Uterus (tissue), 4 donors: ENCODE measurements around the gene INKA1. TPM values are rescaled to one million over a fixed set of nuclear protein-coding genes. Genes with fewer than 3 reads are reported as not detected.
A peak's percentile ranks its signal among the peaks of the same experiment; 100 is the strongest.

Source experiments
- DNase-seq, 2 donors: peaks; one replicate each; pipeline ENCODE4 v3.0.0-alpha.2; 2019 to 2020
- H3K27ac ChIP-seq, 2 donors: fragments of 200-600 bp; sonication (generic); 1 replicate in 1 of 2; 2 replicates in 1 of 2; pipeline ENCODE4 v1.5.1; 2016 to 2018
- H3K27me3 ChIP-seq, 2 donors: fragments of 200-600 bp; sonication (generic); one replicate each; pipeline ENCODE4 v1.5.1; 2018 to 2019; ENCODE audit warnings: control low read depth in 1 of 2
- H3K36me3 ChIP-seq, 2 donors: fragments of 200-600 bp; sonication (generic); one replicate each; pipeline ENCODE4 v1.5.1; 2019; ENCODE audit warnings: control low read depth in 1 of 2
- H3K4me1 ChIP-seq, 2 donors: fragments of 200-600 bp; sonication (generic); one replicate each; pipeline ENCODE4 v1.5.1; 2018 to 2019; ENCODE audit warnings: control low read depth in 1 of 2
- H3K4me3 ChIP-seq, 2 donors: fragments of 200-600 bp; sonication (generic); 1 replicate in 1 of 2; 2 replicates in 1 of 2; pipeline ENCODE4 v1.5.1; 2018 to 2019; ENCODE audit warnings: mild to moderate bottlenecking in 1 of 2
- H3K9me3 ChIP-seq, 2 donors: fragments of 200-600 bp; sonication (generic); one replicate each; pipeline ENCODE4 v1.5.1; 2019; ENCODE audit warnings: control low read depth in 1 of 2
- POLR2A ChIP-seq, 2 donors: fragments of 450-650 bp; IDR thresholded peaks; one replicate each; pipeline ENCODE4 v1.6.1; 2016; ENCODE audit warnings: antibody characterized with exemption in 2 of 2, mild to moderate bottlenecking in 1 of 2, moderate library complexity in 1 of 2
- intact Hi-C: fragments of 100-400 bp; cut with DNase I; formaldehyde crosslinking; loops from one replicate; pipeline ENCODE4 v1.15.1; 2023; ENCODE audit warnings: low total_unique reads
- total RNA-seq, 4 donors: library from RNA; depleted of rRNA in 3 of 4; stranded (reverse); fragments of >200 nt in 3 of 4; gene quantifications; one replicate each; pipeline versions ENCODE4 v1.1.0 to v1.2.4, GENCODE V29; 2014 to 2023
- TF ChIP-seq, protein P1 (sequence below), 4 experiments: fragments of 200-600 bp in 2 of 4; fragments of 450-650 bp in 2 of 4; sonication (generic) in 2 of 4; IDR thresholded peaks; one replicate each; pipeline ENCODE4 v1.5.1; 2016 to 2019; ENCODE audit warnings: antibody characterized with exemption in 4 of 4, mild to moderate bottlenecking in 2 of 4, moderate library complexity in 1 of 4
- donor health status: DM: yes; HTN: yes; CAD: no.

The INKA1 gene
- total RNA-seq, 4 donors from 2014 or later, result 3.1 to 16.7 (median 6.6) TPM

DNA sequence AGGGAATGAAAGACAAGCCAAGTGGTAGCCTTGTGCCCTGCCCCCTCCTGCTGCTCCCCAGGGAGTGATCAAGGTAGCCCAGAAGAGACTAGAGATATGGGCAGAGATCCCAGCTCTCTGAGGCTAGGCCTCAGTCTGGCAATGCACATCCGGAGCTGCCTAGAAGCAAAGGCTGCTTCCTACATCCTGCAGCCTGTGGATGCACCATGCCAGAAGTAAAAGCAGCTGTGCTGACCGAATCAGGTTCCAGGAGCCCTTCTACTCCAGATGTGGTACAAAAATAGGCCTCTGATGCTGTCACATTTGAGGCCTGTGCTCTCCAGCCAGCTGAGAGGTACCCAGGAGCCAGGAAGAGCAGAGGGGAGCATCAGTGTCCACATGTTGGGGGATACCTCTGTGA lies 37.3 kb downstream of the INKA1 start:
- H3K4me3 ChIP-seq, result no peak overlapping the region
- intact Hi-C loops, result no loop called here

DNA sequence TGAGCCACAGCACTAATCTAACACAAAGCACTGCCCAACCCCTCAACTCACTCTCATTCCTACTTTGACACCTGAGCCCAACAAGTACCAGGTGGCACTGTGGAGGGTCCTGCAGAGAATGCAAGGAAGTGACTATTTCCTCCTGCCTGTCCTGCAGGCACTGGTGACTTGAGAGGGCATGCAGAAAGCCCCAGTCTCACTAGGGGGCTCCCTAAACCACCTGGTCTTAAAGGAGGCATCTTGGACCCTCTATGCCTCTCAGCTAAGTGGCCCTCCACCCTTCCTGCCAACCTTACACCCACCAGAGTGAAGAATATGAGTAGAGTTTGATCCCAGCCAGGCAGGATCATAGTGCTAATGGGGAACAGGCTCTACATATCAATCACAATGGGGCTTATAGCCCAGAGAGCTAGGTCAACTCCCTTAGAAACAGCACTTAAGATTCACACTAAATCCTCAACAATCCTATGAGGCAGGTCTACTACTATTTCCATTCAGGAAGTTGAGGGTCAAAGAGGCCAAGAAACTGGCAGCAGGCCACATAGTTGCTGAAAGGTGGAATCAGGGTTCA lies 38.1 kb downstream of the INKA1 start:
- intact Hi-C loops, result no loop called here
- Histone ChIP-seq H3K4me1 (no peaks in the 10 kb centered on the region), H3K36me3 (no peaks in the 10 kb centered on the region), H3K4me3 (no peak overlapping the region), H3K27ac (no peak overlapping the region), H3K27me3 (no peaks in the 10 kb centered on the region), H3K9me3 (no peaks in the 10 kb centered on the region)
- TF ChIP-seq POLR2A (IDR thresholded peaks at IDR 0.05), result no peak
- TF ChIP-seq, protein P1, sequence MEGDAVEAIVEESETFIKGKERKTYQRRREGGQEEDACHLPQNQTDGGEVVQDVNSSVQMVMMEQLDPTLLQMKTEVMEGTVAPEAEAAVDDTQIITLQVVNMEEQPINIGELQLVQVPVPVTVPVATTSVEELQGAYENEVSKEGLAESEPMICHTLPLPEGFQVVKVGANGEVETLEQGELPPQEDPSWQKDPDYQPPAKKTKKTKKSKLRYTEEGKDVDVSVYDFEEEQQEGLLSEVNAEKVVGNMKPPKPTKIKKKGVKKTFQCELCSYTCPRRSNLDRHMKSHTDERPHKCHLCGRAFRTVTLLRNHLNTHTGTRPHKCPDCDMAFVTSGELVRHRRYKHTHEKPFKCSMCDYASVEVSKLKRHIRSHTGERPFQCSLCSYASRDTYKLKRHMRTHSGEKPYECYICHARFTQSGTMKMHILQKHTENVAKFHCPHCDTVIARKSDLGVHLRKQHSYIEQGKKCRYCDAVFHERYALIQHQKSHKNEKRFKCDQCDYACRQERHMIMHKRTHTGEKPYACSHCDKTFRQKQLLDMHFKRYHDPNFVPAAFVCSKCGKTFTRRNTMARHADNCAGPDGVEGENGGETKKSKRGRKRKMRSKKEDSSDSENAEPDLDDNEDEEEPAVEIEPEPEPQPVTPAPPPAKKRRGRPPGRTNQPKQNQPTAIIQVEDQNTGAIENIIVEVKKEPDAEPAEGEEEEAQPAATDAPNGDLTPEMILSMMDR (IDR thresholded peaks at IDR 0.05), result no peak
- DNase-seq, result no peak

More for the DNA sequence above, 37.3 kb downstream of the INKA1 start:
- TF ChIP-seq, protein P1 (IDR thresholded peaks at IDR 0.05), result no peak
- TF ChIP-seq POLR2A (IDR thresholded peaks at IDR 0.05), result no peak
- Histone ChIP-seq H3K27ac (no peak overlapping the region), H3K9me3 (no peaks in the 10 kb centered on the region), H3K36me3 (no peaks in the 10 kb centered on the region), H3K4me1 (no peaks in the 10 kb centered on the region), H3K27me3 (no peaks in the 10 kb centered on the region)
- peak in 1 of 2 donors; percentile 24 for DNase-seq

DNA sequence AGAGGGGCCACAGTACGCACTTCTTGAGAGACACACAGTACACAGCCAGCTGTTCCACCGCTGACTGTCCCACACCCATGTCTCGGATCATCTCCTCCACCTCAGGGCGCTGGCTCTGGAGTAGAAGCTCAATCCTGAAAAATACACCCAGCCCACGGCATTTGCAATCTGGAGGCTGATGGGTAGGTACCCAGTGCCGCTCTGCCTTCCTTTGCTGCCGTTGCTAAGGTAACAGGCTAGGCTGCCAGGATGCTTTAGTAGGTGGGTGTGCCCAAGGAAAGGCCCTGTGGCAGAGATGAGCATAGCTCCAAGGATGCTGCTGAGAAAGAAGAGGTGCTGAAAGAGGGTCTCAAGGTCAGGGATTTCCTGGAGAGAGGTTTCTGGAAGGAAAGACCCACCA lies 38.7 kb downstream of the INKA1 start:
- intact Hi-C loops, result no loop called here
- no peaks in the 10 kb centered on the region for H3K9me3 ChIP-seq
- no peak for TF ChIP-seq POLR2A (IDR thresholded peaks at IDR 0.05)
- TF ChIP-seq, protein P1 (IDR thresholded peaks at IDR 0.05), result no peak
- no peaks in the 10 kb centered on the region for H3K27me3 ChIP-seq
- H3K36me3 ChIP-seq, result no peaks in the 10 kb centered on the region
- no peak for DNase-seq
- H3K4me1 ChIP-seq, result no peaks in the 10 kb centered on the region
- no peak overlapping the region for H3K4me3 ChIP-seq
- no peak overlapping the region for H3K27ac ChIP-seq

DNA sequence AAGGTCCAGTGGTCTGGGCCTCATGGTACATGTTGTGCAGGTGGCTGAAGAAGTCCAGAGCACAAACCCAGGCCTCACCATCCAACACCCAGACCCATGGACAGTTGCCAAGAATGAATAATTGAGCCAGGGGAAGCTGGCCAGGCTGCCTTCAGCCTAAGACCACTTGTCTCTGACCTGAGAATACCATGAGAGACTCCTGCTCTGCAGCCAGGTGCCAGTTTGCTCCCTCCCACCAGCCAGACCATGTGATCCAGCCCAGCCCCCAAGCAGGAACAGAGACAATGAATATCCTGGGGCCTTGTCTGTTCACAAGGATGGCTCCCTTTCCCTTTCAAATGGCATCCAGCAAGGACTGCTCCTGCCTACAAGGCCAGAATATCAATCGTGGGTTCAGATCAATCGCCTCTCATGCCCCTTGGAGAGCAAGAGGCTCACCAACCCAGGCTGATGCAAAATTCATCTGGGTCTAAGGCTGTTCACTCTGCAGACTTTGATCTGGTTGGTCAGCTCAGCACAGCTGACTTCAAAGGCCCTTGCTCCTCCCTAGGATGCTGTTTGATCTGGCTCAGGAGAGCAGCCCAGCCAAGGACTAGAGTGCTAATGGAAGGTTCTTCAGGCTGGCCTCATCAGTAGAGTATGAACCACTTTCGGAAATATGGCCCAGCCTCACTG lies 39.9 kb downstream of the INKA1 start:
- intact Hi-C loops, result no loop called here
- Histone ChIP-seq H3K9me3 (no peaks in the 10 kb centered on the region), H3K4me3 (no peak overlapping the region), H3K27me3 (no peaks in the 10 kb centered on the region), H3K27ac (no peak overlapping the region), H3K4me1 (no peaks in the 10 kb centered on the region), H3K36me3 (no peaks in the 10 kb centered on the region)
- no peak for TF ChIP-seq POLR2A (IDR thresholded peaks at IDR 0.05)
- TF ChIP-seq, protein P1 (IDR thresholded peaks at IDR 0.05), result no peak
- DNase-seq, result no peak

DNA sequence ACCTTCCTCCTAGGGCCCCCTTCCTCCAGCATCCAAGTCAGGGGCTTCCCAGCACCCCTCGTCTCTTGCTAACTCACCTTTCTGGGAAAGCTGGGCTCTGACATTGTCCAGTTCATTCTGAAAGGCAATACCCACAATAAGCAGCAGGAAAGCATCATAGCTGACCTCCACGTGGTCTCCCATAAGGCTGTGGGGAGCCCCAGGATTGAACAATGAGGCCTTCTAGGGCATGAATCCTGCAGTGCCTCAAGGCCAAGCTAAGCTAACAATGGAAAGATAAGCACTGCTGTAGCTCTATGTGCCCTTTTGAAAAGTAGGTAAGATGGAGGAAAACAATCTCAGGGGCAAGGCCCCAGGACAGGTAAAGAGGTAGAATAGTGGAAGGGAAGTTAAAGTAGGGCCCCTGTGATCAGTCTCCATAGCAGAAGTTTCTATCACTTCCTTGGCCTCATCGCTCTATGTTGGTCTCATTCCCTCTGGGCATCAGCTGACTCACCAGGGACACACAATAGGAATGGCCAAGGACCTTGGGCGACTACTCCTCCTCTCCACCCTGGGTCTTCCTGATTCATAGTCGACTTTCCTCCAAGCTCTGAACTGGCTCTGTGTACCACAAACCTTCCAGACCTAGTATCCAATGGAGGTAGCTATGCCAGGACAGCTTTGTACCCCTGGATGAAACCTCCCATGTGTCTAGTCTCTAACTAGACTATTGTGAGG lies 41.6 kb downstream of the INKA1 start:
- no peak for DNase-seq
- intact Hi-C loops, result no loop called here
- no peak overlapping the region for H3K4me3 ChIP-seq
- no peak overlapping the region for H3K27ac ChIP-seq
- H3K4me1 ChIP-seq, result no peaks in the 10 kb centered on the region
- TF ChIP-seq POLR2A (IDR thresholded peaks at IDR 0.05), result no peak
- TF ChIP-seq, protein P1 (IDR thresholded peaks at IDR 0.05), result no peak
- H3K9me3 ChIP-seq, result no peaks in the 10 kb centered on the region
- H3K36me3 ChIP-seq, result no peaks in the 10 kb centered on the region
- H3K27me3 ChIP-seq, result no peaks in the 10 kb centered on the region
